ENCODE measurements around the gene SHOC2.

Gene SHOC2

GRCh38 chr10:110989016-110989415 lies 69.6 kb downstream of the SHOC2 start:
- H3K9me3 ChIP-seq (ENCODE audit: insufficient read depth, low read length): no peaks in the 10 kb centered on the region
- no peak for DNase-seq (ENCODE audit: low read depth, low spot score)
- H3K27me3 ChIP-seq (ENCODE audit: insufficient read depth, insufficient read length): no peaks in the 10 kb centered on the region
- no peak overlapping the region for H3K9ac ChIP-seq (ENCODE audit: insufficient read length, low read depth)
- H3K36me3 ChIP-seq (ENCODE audit: insufficient read depth, insufficient read length, low read length): peaks cover under 1% of the 10 kb centered on the region
- H3K4me3 ChIP-seq (ENCODE audit: insufficient read length, low read depth): no peak overlapping the region
- no peaks in the 10 kb centered on the region for H3K4me1 ChIP-seq (ENCODE audit: insufficient read depth, insufficient read length)
- no peak for TF ChIP-seq ZNF274 (IDR thresholded peaks at IDR 0.05; ENCODE audit: low read depth, low read length)
- no peak for TF ChIP-seq SUZ12 (IDR thresholded peaks at IDR 0.05; ENCODE audit: extremely low read depth, insufficient read depth, insufficient read length)
- no peak for TF ChIP-seq YY1 (IDR thresholded peaks at IDR 0.05; ENCODE audit: insufficient read depth, insufficient read length)

- Histone ChIP-seq H3K4me3 (ENCODE audit: insufficient read length, low read depth) (no peak overlapping the region), H3K27me3 (ENCODE audit: insufficient read depth, insufficient read length) (no peaks in the 10 kb centered on the region), H3K36me3 (ENCODE audit: insufficient read depth, insufficient read length, low read length) (peaks cover 3% of the 10 kb centered on the region), H3K4me1 (ENCODE audit: insufficient read depth, insufficient read length) (no peaks in the 10 kb centered on the region), H3K9me3 (ENCODE audit: insufficient read depth, low read length) (no peaks in the 10 kb centered on the region), H3K9ac (ENCODE audit: insufficient read length, low read depth) (no peak overlapping the region)
- DNase-seq (ENCODE audit: low read depth, low spot score): no peak
- no peak for TF ChIP-seq SUZ12 (IDR thresholded peaks at IDR 0.05; ENCODE audit: extremely low read depth, insufficient read depth, insufficient read length)
- TF ChIP-seq ZNF274 (IDR thresholded peaks at IDR 0.05; ENCODE audit: low read depth, low read length): no peak
- TF ChIP-seq YY1 (IDR thresholded peaks at IDR 0.05; ENCODE audit: insufficient read depth, insufficient read length): no peak
Measured at GRCh38 chr10:110992006-110992800, 72.8 kb downstream of the SHOC2 start.

DNA sequence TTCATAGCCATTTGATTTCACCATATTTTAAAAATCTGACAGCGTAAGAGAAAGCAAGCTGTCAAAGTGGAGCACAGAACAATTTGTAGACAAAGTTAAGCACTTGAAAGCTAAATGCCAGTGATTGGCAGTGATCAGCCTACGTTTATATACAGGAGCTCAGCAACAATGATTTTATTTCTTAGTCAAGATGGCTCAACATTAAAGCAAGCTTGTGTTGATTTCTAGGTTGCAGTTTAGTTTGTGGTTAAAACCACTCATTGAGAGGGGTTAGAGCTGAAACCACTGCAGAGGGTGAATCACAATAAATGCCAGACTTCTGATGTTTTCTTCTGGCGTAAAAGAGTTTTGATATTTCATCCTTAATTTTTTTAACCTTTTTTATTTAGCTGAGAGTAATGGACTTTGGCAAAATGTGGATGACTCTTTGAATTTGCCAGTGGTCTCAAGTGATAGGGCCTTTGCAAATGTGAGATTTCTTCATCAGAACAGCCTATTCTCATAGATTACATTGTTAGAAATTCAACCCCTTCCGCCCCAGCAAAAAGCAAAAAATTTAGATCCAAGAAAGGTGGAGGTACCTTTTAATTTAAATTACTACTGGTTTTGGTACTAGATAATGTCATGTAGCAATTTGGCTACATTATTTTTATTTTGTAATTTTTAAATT lies 73.8 kb downstream of the SHOC2 start:
- no peak for DNase-seq (ENCODE audit: low read depth, low spot score)
- Histone ChIP-seq H3K36me3 (ENCODE audit: insufficient read depth, insufficient read length, low read length) (peaks cover 3% of the 10 kb centered on the region), H3K4me3 (ENCODE audit: insufficient read length, low read depth) (no peak overlapping the region), H3K9ac (ENCODE audit: insufficient read length, low read depth) (no peak overlapping the region), H3K27me3 (ENCODE audit: insufficient read depth, insufficient read length) (no peaks in the 10 kb centered on the region), H3K4me1 (ENCODE audit: insufficient read depth, insufficient read length) (no peaks in the 10 kb centered on the region), H3K9me3 (ENCODE audit: insufficient read depth, low read length) (no peaks in the 10 kb centered on the region)
- TF ChIP-seq YY1 (IDR thresholded peaks at IDR 0.05; ENCODE audit: insufficient read depth, insufficient read length): no peak
- TF ChIP-seq SUZ12 (IDR thresholded peaks at IDR 0.05; ENCODE audit: extremely low read depth, insufficient read depth, insufficient read length): no peak

GRCh38 chr10:110994406-110995086 lies 75.1 kb downstream of the SHOC2 start:
- H3K9ac ChIP-seq (ENCODE audit: insufficient read length, low read depth): no peak overlapping the region
- H3K27me3 ChIP-seq (ENCODE audit: insufficient read depth, insufficient read length): no peaks in the 10 kb centered on the region
- TF ChIP-seq ZNF274 (IDR thresholded peaks at IDR 0.05; ENCODE audit: low read depth, low read length) (no peak), YY1 (IDR thresholded peaks at IDR 0.05; ENCODE audit: insufficient read depth, insufficient read length) (no peak), SUZ12 (IDR thresholded peaks at IDR 0.05; ENCODE audit: extremely low read depth, insufficient read depth, insufficient read length) (no peak)
- peaks cover 3% of the 10 kb centered on the region for H3K36me3 ChIP-seq (ENCODE audit: insufficient read depth, insufficient read length, low read length)
- H3K4me3 ChIP-seq (ENCODE audit: insufficient read length, low read depth): no peak overlapping the region
- DNase-seq (ENCODE audit: low read depth, low spot score): no peak
- H3K9me3 ChIP-seq (ENCODE audit: insufficient read depth, low read length): no peaks in the 10 kb centered on the region
- H3K4me1 ChIP-seq (ENCODE audit: insufficient read depth, insufficient read length): no peaks in the 10 kb centered on the region

GRCh38 chr10:110995301-110995700 lies 75.9 kb downstream of the SHOC2 start:
- no peak for DNase-seq (ENCODE audit: low read depth, low spot score)
- Histone ChIP-seq H3K36me3 (ENCODE audit: insufficient read depth, insufficient read length, low read length) (peaks cover 3% of the 10 kb centered on the region), H3K4me1 (ENCODE audit: insufficient read depth, insufficient read length) (no peaks in the 10 kb centered on the region), H3K9me3 (ENCODE audit: insufficient read depth, low read length) (no peaks in the 10 kb centered on the region), H3K9ac (ENCODE audit: insufficient read length, low read depth) (no peak overlapping the region), H3K27me3 (ENCODE audit: insufficient read depth, insufficient read length) (no peaks in the 10 kb centered on the region), H3K4me3 (ENCODE audit: insufficient read length, low read depth) (no peak overlapping the region)
- no peak for TF ChIP-seq ZNF274 (IDR thresholded peaks at IDR 0.05; ENCODE audit: low read depth, low read length)
- TF ChIP-seq YY1 (IDR thresholded peaks at IDR 0.05; ENCODE audit: insufficient read depth, insufficient read length): no peak
- TF ChIP-seq SUZ12 (IDR thresholded peaks at IDR 0.05; ENCODE audit: extremely low read depth, insufficient read depth, insufficient read length): no peak

GRCh38 chr10:110996256-110996655 lies 76.9 kb downstream of the SHOC2 start:
- no peaks in the 10 kb centered on the region for H3K4me1 ChIP-seq (ENCODE audit: insufficient read depth, insufficient read length)
- no peak for TF ChIP-seq YY1 (IDR thresholded peaks at IDR 0.05; ENCODE audit: insufficient read depth, insufficient read length)
- TF ChIP-seq ZNF274 (IDR thresholded peaks at IDR 0.05; ENCODE audit: low read depth, low read length): no peak
- no peak for TF ChIP-seq SUZ12 (IDR thresholded peaks at IDR 0.05; ENCODE audit: extremely low read depth, insufficient read depth, insufficient read length)
- no peak overlapping the region for H3K4me3 ChIP-seq (ENCODE audit: insufficient read length, low read depth)
- H3K27me3 ChIP-seq (ENCODE audit: insufficient read depth, insufficient read length): no peaks in the 10 kb centered on the region
- DNase-seq (ENCODE audit: low read depth, low spot score): no peak
- no peaks in the 10 kb centered on the region for H3K9me3 ChIP-seq (ENCODE audit: insufficient read depth, low read length)
- H3K9ac ChIP-seq (ENCODE audit: insufficient read length, low read depth): no peak overlapping the region
- H3K36me3 ChIP-seq (ENCODE audit: insufficient read depth, insufficient read length, low read length): peaks cover 3% of the 10 kb centered on the region

GRCh38 chr10:111004016-111004415 lies 84.6 kb downstream of the SHOC2 start:
- H3K9ac ChIP-seq (ENCODE audit: insufficient read length, low read depth): no peak overlapping the region
- H3K27me3 ChIP-seq (ENCODE audit: insufficient read depth, insufficient read length): no peaks in the 10 kb centered on the region
- no peak for TF ChIP-seq YY1 (IDR thresholded peaks at IDR 0.05; ENCODE audit: insufficient read depth, insufficient read length)
- TF ChIP-seq SUZ12 (IDR thresholded peaks at IDR 0.05; ENCODE audit: extremely low read depth, insufficient read depth, insufficient read length): no peak
- no peak for TF ChIP-seq ZNF274 (IDR thresholded peaks at IDR 0.05; ENCODE audit: low read depth, low read length)
- H3K4me1 ChIP-seq (ENCODE audit: insufficient read depth, insufficient read length): no peaks in the 10 kb centered on the region
- no peaks in the 10 kb centered on the region for H3K9me3 ChIP-seq (ENCODE audit: insufficient read depth, low read length)
- no peak overlapping the region for H3K4me3 ChIP-seq (ENCODE audit: insufficient read length, low read depth)
- DNase-seq (ENCODE audit: low read depth, low spot score): no peak
- peaks cover 9% of the 10 kb centered on the region for H3K36me3 ChIP-seq (ENCODE audit: insufficient read depth, insufficient read length, low read length)
